GM12878 (cell line): ENCODE data around the gene COL4A1. TPM values are rescaled to one million over a fixed set of nuclear protein-coding genes. Genes with fewer than 3 reads are reported as not detected.

ENCODE experiments used
- ATF7 ChIP-seq: fragments of 450-650 bp; IDR thresholded peaks from 2 replicates; pipeline ENCODE4 v1.6.1; 2016; ENCODE audit warnings: low read depth, mild to moderate bottlenecking
- IKZF1 ChIP-seq: fragments of 450-650 bp; conservative IDR thresholded peaks from 2 replicates; pipeline ENCODE4 v1.6.1; 2017; ENCODE audit warnings: antibody characterized with exemption, mild to moderate bottlenecking
- MXI1 ChIP-seq: fragments of 150-350 bp; IDR thresholded peaks from 2 replicates; pipeline ENCODE4 v1.6.1; 2011; ENCODE audit warnings: low read depth, mild to moderate bottlenecking, inconsistent platforms, low read length, improper control_type of control experiment
- NBN ChIP-seq: fragments of 450-650 bp; IDR thresholded peaks from 2 replicates; pipeline ENCODE4 v1.6.1; 2016
- REST ChIP-seq: IDR thresholded peaks from 2 replicates; pipeline ENCODE4 v1.6.1; 2012; ENCODE audit warnings: mild to moderate bottlenecking, low read depth, low read length
- ZBTB33 ChIP-seq: fragments of 450-650 bp; IDR thresholded peaks from 2 replicates; pipeline ENCODE4 v1.6.1; 2017; ENCODE audit warnings: mild to moderate bottlenecking
- ZBTB40 ChIP-seq: fragments of 450-650 bp; IDR thresholded peaks from 2 replicates; pipeline ENCODE4 v1.6.1; 2016; ENCODE audit warnings: mild to moderate bottlenecking, moderate library complexity, borderline replicate concordance
- polyA plus RNA-seq, 11 experiments: library from polyadenylated mRNA; depleted of rRNA in 4 of 11; unstranded in 6 of 11; stranded (reverse) in 5 of 11; fragments of >200 nt; fragmentation: Nextera tagmentation in 4 of 11; fragmentation: Illumina TruSeq in 1 of 11; extraction: Ambion mirVana in 4 of 11; extraction: Trizol in 1 of 11; gene quantifications; 1 replicate in 1 of 11; 2 replicates in 10 of 11; pipeline versions ENCODE4 v1.2.1 to v1.2.3, GENCODE V29; 2011 to 2016; ENCODE audit warnings: inconsistent platforms in 2 of 11, missing spikeins in 2 of 11, low read depth in 1 of 11
- total RNA-seq, 4 experiments: library from RNA; depleted of rRNA in 3 of 4; stranded (reverse); fragments of >200 nt in 3 of 4; fragmentation: Illumina TruSeq in 1 of 4; extraction: Trizol in 1 of 4; gene quantifications; 2 replicates each; pipeline versions ENCODE4 v1.2.1 to v1.2.3, GENCODE V29; 2013 to 2021

COL4A1 gene
- total and polyA plus RNA-seq, 10 of the 15 experiments (the other 5 are each of a cell fraction or from before 2014, with no cell fraction given), result 0.07 to 0.31 (median 0.13) TPM; not detected in 6

GRCh38 chr13:110354715-110355473 is 47.9 kb upstream of the COL4A1 start (continued):
- TF ChIP-seq ZBTB40 (no peak), ATF7 (0 out of 2 replicates have a peak, but pooled peaks have one; percentile 17), NBN (0 out of 2 replicates have a peak, but pooled peaks have one; percentile 32), REST (no peak), ZBTB33 (peak; percentile 61; the same call in 1 of the 2 replicates), IKZF1 (peak; percentile 43), MXI1 (no peak)
